Measurements from ENCODE around the gene ESRRA. TPM values are rescaled to one million over a fixed set of nuclear protein-coding genes. Genes with fewer than 3 reads are reported as not detected.

Gene ESRRA
- total and polyA plus RNA-seq, 2 of the 13 experiments (the other 11 are each of a cell fraction or from before 2014, with no cell fraction given), result 18.1 to 36.3 TPM

DNA sequence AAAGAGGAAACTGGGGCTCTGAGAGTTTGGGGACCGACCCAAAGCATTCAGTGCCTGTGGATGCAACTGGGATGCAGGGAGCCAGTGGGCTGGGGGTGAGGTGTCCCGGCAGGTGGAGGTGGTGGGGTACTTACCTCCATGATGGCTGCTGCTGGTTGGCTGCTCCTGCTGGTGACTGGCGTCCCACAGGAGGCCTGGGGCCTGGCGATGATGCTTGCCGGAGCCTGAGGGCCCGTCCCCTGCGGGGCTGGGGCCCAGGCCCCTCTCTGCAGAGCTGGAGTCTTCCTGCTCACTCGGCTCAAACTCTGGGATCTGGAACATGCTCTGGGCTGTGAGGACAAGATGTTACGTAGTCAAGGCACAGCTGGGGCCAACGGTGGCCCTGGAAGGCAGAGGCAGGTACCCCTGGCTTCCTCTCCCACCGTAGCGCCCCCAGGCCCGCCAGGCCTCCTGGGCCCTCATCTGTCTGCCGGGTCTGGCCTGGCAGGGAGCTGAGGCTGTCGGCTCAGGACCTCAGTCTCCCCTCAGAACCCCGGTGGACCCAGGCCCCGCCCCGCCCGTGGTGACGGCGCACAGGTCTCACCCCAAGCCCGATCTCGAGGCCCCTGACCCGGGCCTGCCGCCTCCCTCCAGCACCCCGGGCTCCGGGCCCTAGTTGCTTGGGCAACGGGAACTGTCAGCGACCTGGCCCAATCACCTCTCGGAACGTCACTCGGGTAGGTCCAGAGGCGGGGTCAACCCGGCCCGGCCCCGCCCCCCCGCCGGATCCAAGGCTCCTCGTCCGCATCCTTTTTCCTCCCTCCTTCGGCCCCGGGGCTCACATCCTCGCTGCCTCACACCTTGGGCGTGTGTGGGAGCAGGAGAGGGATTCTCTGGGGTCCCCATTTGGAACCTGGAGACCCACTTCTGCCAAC is 21.0 kb upstream of the ESRRA start, which contains the start of gene BAD (continued):
- TF ChIP-seq ZNF230 (CRISPR knock-in tag; IDR thresholded peaks at IDR 0.05), result peak; percentile 75; the same call in 1 of the 2 replicates
- 0 out of 2 replicates have a peak, but pooled peaks have one; percentile 53 for TF ChIP-seq ZNF749 (CRISPR knock-in tag; IDR thresholded peaks at IDR 0.05; ENCODE audit: borderline replicate concordance)
- peak; percentile 39; the same call in 1 of the 2 replicates for TF ChIP-seq POLR2AphosphoS5 (IDR thresholded peaks at IDR 0.05; ENCODE audit: low read depth, low read length)
- no peak for TF ChIP-seq SIN3B (IDR thresholded peaks at IDR 0.05; ENCODE audit: low read length)
- TF ChIP-seq RBFOX2 (IDR thresholded peaks at IDR 0.05; ENCODE audit: low read depth, low read length), result peak; percentile 68
- no peak for TF ChIP-seq RFX5 (IDR thresholded peaks at IDR 0.05; ENCODE audit: low read depth, low read length)
- no peak; the same call in 1 of the 2 replicates for TF ChIP-seq KDM5B (CRISPR knock-in tag; IDR thresholded peaks at IDR 0.05; ENCODE audit: borderline replicate concordance)
- TF ChIP-seq MATR3 (CRISPR knock-in tag; IDR thresholded peaks at IDR 0.05), result no peak
- TF ChIP-seq MAZ (IDR thresholded peaks at IDR 0.05; ENCODE audit: borderline replicate concordance, low read depth, low read length), result 0 out of 2 replicates have a peak, but pooled peaks have one; percentile 52
- no peak for TF ChIP-seq MAZ (CRISPR knock-in tag; IDR thresholded peaks at IDR 0.05; ENCODE audit: low read depth)
- no peak for TF ChIP-seq ZNF530 (CRISPR knock-in tag; IDR thresholded peaks at IDR 0.05; ENCODE audit: low read depth)
- TF ChIP-seq NAIF1 (CRISPR knock-in tag; IDR thresholded peaks at IDR 0.05; ENCODE audit: borderline replicate concordance), result peak; percentile 96
- TF ChIP-seq, protein P1, sequence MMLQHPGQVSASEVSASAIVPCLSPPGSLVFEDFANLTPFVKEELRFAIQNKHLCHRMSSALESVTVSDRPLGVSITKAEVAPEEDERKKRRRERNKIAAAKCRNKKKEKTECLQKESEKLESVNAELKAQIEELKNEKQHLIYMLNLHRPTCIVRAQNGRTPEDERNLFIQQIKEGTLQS (CRISPR knock-in tag; IDR thresholded peaks at IDR 0.05), result no peak
- TF ChIP-seq, protein P2, sequence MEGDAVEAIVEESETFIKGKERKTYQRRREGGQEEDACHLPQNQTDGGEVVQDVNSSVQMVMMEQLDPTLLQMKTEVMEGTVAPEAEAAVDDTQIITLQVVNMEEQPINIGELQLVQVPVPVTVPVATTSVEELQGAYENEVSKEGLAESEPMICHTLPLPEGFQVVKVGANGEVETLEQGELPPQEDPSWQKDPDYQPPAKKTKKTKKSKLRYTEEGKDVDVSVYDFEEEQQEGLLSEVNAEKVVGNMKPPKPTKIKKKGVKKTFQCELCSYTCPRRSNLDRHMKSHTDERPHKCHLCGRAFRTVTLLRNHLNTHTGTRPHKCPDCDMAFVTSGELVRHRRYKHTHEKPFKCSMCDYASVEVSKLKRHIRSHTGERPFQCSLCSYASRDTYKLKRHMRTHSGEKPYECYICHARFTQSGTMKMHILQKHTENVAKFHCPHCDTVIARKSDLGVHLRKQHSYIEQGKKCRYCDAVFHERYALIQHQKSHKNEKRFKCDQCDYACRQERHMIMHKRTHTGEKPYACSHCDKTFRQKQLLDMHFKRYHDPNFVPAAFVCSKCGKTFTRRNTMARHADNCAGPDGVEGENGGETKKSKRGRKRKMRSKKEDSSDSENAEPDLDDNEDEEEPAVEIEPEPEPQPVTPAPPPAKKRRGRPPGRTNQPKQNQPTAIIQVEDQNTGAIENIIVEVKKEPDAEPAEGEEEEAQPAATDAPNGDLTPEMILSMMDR (CRISPR knock-in tag; IDR thresholded peaks at IDR 0.05), result no peak
- TF ChIP-seq, protein P3, sequence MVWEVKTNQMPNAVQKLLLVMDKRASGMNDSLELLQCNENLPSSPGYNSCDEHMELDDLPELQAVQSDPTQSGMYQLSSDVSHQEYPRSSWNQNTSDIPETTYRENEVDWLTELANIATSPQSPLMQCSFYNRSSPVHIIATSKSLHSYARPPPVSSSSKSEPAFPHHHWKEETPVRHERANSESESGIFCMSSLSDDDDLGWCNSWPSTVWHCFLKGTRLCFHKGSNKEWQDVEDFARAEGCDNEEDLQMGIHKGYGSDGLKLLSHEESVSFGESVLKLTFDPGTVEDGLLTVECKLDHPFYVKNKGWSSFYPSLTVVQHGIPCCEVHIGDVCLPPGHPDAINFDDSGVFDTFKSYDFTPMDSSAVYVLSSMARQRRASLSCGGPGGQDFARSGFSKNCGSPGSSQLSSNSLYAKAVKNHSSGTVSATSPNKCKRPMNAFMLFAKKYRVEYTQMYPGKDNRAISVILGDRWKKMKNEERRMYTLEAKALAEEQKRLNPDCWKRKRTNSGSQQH (CRISPR knock-in tag; IDR thresholded peaks at IDR 0.05; ENCODE audit: low read depth), result 0 out of 2 replicates have a peak, but pooled peaks have one; percentile 18
- TF ChIP-seq, protein P4, sequence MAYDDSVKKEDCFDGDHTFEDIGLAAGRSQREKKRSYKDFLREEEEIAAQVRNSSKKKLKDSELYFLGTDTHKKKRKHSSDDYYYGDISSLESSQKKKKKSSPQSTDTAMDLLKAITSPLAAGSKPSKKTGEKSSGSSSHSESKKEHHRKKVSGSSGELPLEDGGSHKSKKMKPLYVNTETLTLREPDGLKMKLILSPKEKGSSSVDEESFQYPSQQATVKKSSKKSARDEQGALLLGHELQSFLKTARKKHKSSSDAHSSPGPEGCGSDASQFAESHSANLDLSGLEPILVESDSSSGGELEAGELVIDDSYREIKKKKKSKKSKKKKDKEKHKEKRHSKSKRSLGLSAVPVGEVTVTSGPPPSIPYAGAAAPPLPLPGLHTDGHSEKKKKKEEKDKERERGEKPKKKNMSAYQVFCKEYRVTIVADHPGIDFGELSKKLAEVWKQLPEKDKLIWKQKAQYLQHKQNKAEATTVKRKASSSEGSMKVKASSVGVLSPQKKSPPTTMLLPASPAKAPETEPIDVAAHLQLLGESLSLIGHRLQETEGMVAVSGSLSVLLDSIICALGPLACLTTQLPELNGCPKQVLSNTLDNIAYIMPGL (CRISPR knock-in tag; IDR thresholded peaks at IDR 0.05; ENCODE audit: borderline replicate concordance in 1 of 2, low read depth in 1 of 2), result 0 out of 4 replicates have a peak, but pooled peaks of 1 of the 2 experiments have one; percentile 30
- TF ChIP-seq ARHGAP35 (CRISPR knock-in tag; IDR thresholded peaks at IDR 0.05; ENCODE audit: borderline replicate concordance), result 0 out of 2 replicates have a peak, but pooled peaks have one; percentile 26
- TF ChIP-seq ZNF883 (CRISPR knock-in tag; IDR thresholded peaks at IDR 0.05; ENCODE audit: not compliant biosample characterization), result peak; percentile 37
- TF ChIP-seq POLR2G (IDR thresholded peaks at IDR 0.05; ENCODE audit: low read depth, low read length), result peak; percentile 52
